Thoracic aorta (tissue), 2 donors: ENCODE results near the gene MYADML2. TPM values are rescaled to one million over a fixed set of nuclear protein-coding genes. Genes with fewer than 3 reads are reported as not detected.

Experiments used
- ATAC-seq: fragments of 150-250 bp; one replicate; pipeline ENCODE4 v1.8.0; 2017; ENCODE audit warnings: low read depth; ENCODE audit not compliant: insufficient number of reproducible peaks, low FRiP score
- DNase-seq: peaks from one replicate; pipeline ENCODE4 v3.0.0-alpha.2; 2020; ENCODE audit warnings: low spot score
- H3K27ac ChIP-seq, 2 donors: fragments of 200-600 bp; sonication (generic); 1 replicate in 1 of 2; 2 replicates in 1 of 2; pipeline ENCODE4 v1.5.1; 2016; ENCODE audit warnings: mild to moderate bottlenecking in 2 of 2, moderate library complexity in 2 of 2
- H3K27me3 ChIP-seq: fragments of 200-600 bp; sonication (generic); replicated peaks from 2 replicates; pipeline ENCODE4 v1.6.0; 2016; ENCODE audit warnings: mild to moderate bottlenecking; ENCODE audit not compliant: insufficient read depth
- H3K36me3 ChIP-seq: fragments of 200-600 bp; sonication (generic); one replicate; pipeline ENCODE4 v1.5.1; 2016
- H3K4me1 ChIP-seq, 2 donors: fragments of 200-600 bp; sonication (generic); 1 replicate in 1 of 2; 2 replicates in 1 of 2; pipeline versions ENCODE4 v1.5.1 to v1.6.0; 2016; ENCODE audit warnings: low read depth in 2 of 2, mild to moderate bottlenecking in 1 of 2; ENCODE audit not compliant: control insufficient read depth in 1 of 2
- H3K4me3 ChIP-seq: fragments of 200-600 bp; sonication (generic); 2 replicates; pipeline ENCODE4 v1.5.1; 2016; ENCODE audit warnings: mild to moderate bottlenecking
- H3K9me3 ChIP-seq: fragments of 200-600 bp; sonication (generic); 2 replicates; pipeline ENCODE4 v1.5.1; 2016
- total RNA-seq, 2 donors: library from RNA; depleted of rRNA; stranded (reverse); fragments of >200 nt; gene quantifications; one replicate each; pipeline versions ENCODE4 v1.1.0 to v1.2.3, GENCODE V29; 2016
- TF ChIP-seq, protein P1 (sequence below): fragments of 200-600 bp; sonication (generic); IDR thresholded peaks from one replicate; pipeline ENCODE4 v1.5.1; 2019; ENCODE audit warnings: antibody characterized with exemption

The MYADML2 gene
- total RNA-seq, 2 donors from 2014 or later, result not detected

DNA sequence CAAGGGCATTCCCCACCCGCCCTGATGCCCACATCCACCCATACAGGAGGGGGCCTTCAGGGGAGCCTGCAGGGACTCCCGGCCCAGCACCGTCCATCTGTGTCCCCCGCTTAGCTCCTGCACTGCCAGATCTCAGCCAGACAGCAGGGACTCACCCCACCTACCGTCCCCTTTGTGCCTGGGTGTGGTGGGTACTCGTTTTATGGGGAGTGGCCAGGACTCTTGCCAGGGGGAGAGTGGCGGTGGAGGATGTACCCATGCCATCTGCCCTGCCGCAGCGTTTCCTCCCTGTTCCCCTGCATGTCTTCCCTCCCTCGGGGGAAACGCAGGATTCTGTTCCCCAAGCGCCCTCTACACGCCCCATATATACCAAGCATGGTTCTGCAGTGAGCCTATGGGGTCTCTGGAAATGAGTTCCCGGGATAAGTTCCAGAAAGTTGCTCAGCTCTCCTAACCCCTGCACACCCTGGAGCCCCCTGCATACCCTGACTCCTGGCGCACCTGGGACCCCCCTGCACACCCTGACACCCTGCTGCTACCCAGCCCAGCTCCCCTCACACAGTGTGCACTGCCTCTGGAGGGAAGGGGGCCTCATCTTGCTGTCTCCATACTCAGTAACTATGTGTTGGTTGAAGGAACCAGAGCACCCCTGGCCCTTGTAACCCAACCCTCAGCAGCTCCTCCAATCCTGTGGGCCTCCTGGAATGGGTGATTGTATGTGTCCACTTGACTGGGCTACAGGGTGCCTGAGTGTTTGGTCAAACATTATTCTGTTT, 15.3 kb downstream of the MYADML2 start:
- DNase-seq (no peak), ATAC-seq (no peak)
- no peak overlapping the region for H3K27ac ChIP-seq
- no peak overlapping the region for H3K4me3 ChIP-seq
- TF ChIP-seq, protein P1, sequence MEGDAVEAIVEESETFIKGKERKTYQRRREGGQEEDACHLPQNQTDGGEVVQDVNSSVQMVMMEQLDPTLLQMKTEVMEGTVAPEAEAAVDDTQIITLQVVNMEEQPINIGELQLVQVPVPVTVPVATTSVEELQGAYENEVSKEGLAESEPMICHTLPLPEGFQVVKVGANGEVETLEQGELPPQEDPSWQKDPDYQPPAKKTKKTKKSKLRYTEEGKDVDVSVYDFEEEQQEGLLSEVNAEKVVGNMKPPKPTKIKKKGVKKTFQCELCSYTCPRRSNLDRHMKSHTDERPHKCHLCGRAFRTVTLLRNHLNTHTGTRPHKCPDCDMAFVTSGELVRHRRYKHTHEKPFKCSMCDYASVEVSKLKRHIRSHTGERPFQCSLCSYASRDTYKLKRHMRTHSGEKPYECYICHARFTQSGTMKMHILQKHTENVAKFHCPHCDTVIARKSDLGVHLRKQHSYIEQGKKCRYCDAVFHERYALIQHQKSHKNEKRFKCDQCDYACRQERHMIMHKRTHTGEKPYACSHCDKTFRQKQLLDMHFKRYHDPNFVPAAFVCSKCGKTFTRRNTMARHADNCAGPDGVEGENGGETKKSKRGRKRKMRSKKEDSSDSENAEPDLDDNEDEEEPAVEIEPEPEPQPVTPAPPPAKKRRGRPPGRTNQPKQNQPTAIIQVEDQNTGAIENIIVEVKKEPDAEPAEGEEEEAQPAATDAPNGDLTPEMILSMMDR, result no peak
- H3K36me3 ChIP-seq, result no peaks in the 10 kb centered on the region
- no peaks in the 10 kb centered on the region for H3K27me3 ChIP-seq
- no peaks in the 10 kb centered on the region for H3K9me3 ChIP-seq
- peaks cover 8 to 13% of the 10 kb centered on the region in 2 donors for H3K4me1 ChIP-seq

DNA sequence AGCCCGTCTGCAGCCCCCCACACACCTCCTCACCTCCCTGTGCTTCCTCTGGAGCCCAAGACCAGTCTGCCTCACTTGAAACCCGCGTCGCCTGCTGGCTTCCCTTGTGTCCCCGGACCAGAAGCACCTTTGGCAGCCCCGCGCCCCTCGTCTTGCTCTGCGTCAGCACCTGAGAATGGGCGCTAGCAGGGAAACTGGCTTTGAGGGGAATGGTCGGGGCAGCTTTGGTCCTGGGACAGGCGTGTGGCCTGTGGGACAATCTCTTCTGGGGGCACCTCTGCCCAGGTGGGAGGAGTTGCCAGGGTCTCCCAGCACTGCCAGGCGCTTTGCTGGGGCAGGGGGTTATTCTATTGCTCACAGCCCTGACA, 15.9 kb downstream of the MYADML2 start:
- Histone ChIP-seq H3K36me3 (no peaks in the 10 kb centered on the region), H3K4me3 (no peak overlapping the region), H3K27ac (no peak overlapping the region), H3K9me3 (no peaks in the 10 kb centered on the region), H3K27me3 (no peaks in the 10 kb centered on the region), H3K4me1 (peaks cover 7 to 10% of the 10 kb centered on the region in 2 donors)
- ATAC-seq, result no peak
- TF ChIP-seq, protein P1, result no peak
- no peak for DNase-seq

DNA sequence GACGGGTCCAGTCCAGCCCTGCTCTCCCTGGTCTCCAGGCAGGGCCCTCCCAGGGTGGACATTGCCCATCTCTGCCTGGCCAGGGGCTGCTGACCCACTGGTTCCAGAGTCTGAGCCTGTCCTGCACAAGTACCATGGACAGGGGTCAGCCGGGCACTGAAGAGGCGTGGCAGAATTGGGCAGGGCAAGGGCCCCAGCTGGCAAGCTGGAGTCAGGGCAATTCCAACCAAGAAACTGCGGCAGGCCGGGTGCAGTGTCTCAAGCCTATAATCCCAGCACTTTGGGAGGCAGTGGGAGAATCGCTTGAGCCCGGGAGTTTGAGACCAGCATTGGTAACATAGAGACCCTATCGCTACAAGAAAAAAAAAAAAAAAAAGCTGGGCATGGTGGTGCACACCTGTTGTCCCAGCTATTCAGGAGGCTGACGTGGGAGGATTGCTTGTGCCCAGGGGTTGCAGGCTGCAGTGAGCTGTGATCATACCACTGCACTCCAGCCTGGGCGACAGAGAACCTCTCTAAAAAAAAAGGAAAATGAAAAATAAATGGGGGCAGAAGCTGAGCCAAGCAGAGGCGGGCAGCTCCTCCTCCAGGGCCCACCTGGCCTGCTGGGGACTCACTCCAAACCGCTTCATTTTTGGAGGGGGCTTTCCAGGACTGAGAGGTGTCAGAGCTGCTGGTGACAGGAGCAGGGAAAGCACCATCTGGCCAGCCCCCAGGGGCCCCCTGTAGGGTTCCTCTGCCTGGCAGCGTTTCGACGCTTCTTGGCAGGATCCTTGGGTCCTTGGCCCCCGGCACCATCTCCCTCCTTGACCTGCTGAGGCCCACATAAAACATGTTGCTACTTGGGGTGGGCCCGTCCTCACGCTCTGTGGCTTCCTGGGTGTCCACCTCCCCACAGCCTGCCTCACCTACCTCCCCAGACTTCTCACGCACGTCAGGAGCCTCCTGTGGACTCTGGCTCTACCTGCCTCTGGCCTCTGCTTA, 16.6 kb downstream of the MYADML2 start:
- Histone ChIP-seq H3K27me3 (no peaks in the 10 kb centered on the region), H3K4me3 (no peak overlapping the region), H3K36me3 (no peaks in the 10 kb centered on the region), H3K27ac (no peak overlapping the region), H3K9me3 (no peaks in the 10 kb centered on the region), H3K4me1 (peaks cover 10 to 18% of the 10 kb centered on the region in 2 donors)
- DNase-seq, result no peak
- TF ChIP-seq, protein P1, result no peak
- ATAC-seq, result no peak

DNA sequence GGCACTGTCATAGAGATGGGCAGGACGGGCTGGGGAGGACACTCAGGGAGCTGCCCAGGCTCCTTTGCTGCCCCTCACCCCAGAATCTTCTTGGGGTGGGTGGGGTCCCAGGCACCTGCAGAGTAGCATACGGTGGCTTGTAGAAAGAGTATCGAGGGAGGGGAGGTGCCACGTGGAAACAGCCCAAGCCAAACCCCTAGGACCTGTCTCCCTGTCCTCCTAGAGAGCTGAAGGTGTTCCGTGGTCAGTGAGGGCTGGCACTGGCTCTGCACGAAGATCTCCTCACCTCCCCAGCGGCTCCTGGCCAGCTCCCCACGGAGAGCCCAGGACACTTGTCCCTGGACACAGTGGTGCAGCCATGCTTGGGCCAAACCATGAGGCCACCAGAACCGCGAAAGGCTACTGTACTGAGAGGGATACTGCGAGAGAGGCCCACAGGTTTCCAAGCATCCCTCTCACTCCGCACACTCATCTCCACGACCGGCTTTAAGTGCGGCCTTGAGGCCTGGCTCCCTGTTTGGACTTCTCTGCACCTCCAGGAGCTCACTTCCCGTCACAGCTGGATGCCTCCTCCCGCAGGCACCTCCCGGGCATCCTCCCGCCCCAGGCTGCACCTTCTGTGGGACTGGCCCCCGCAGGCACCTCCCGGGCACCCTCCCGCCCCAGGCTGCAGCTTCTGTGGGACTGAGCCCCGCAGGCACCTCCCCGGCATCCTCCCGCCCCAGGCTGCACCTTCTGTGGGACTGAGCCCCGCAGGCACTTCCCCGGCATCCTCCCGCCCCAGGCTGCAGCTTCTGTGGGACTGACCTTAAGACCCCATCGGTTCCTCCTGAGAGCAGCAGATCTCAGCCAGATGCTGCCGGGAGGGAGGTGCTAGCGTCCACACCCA, 17.5 kb downstream of the MYADML2 start:
- Histone ChIP-seq H3K27me3 (no peaks in the 10 kb centered on the region), H3K36me3 (no peaks in the 10 kb centered on the region), H3K9me3 (no peaks in the 10 kb centered on the region), H3K4me1 (peaks cover 19 to 27% of the 10 kb centered on the region in 2 donors), H3K27ac (no peak overlapping the region), H3K4me3 (no peak overlapping the region)
- TF ChIP-seq, protein P1, result no peak
- no peak for ATAC-seq
- no peak for DNase-seq
